ENCODE results near the gene VPS39. TPM values are rescaled to one million over a fixed set of nuclear protein-coding genes. Genes with fewer than 3 reads are reported as not detected.

Gene VPS39
- total and polyA plus RNA-seq, 2 of the 8 experiments (the other 6 are each of a cell fraction or from before 2014, with no cell fraction given): 34.4 to 36.6 TPM

DNA sequence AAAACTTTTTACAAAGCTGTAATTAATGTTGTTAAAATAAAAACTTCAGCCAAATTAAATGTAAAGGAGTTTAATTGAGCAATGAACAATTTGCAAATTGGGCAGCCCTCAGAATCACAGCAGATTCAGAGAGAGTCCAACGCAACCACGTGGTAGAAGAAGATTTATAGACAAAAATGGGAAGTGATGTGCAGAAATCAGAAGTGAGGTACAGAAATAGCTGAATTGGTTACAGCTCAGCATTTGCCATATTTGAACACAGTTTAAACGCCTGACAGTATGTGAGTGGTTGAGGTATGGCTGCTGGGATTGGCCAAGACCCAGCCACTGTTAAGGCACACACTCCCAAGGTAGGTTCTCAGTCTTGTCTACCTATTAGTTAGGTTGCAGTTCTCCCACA, 99.3 kb downstream of the VPS39 start (continued):
- TF ChIP-seq E2F6 (IDR thresholded peaks at IDR 0.05): no peak
- no peak for TF ChIP-seq SRF (IDR thresholded peaks at IDR 0.05; ENCODE audit: low read depth, low read length)
- TF ChIP-seq POU5F1 (IDR thresholded peaks at IDR 0.05; ENCODE audit: low read depth, low read length): no peak
- no peak for TF ChIP-seq SIRT6 (IDR thresholded peaks at IDR 0.05; ENCODE audit: low read length)
- TF ChIP-seq RBBP5 (IDR thresholded peaks at IDR 0.05; ENCODE audit: borderline replicate concordance, low read depth, low read length): no peak

MicroRNA genes within 50 kb of the gene (microRNA counts, 767-probe panel; counts per million panel counts)
- microRNA hsa-miR-627: 879 counts per million, percentile 95 among the panel's probes with 10 or more counts

Small RNA genes within 50 kb of the gene (microRNA-seq; reads per million reads assigned to microRNA genes)
- gene MIR627 (ENCODE audit: borderline microRNAs expressed in 2 of 2, borderline number of aligned reads in 2 of 2, borderline replicate concordance in 1 of 2): 2.5 to 5.9 reads per million in 2 experiments

Small RNA genes within 50 kb of the gene (small RNA-seq; reads per million reads assigned to genes)
- 13.9 reads per million, percentile 88 among the genes with 10 or more reads in this experiment for gene MIR627 (ENCODE audit: insufficient read depth)

Other genes with a start within 250 kb of the VPS39 start
- 24.5 and 25.6 TPM in 2 replicates for gene EHD4, start 235.7 kb downstream of the VPS39 start, total RNA-seq (2021; fragmentation: NEBNext Ultra II Directional; extraction: Animal tissue kit (Norgen Biotek cat#: 25700))
- 17.5 and 19.8 TPM in 2 replicates for gene EHD4, start 235.7 kb downstream of the VPS39 start, polyA plus RNA-seq (2011; rRNA removed)
- gene PLA2G4E, start 187.3 kb downstream of the VPS39 start, total RNA-seq (2021; fragmentation: NEBNext Ultra II Directional; extraction: Animal tissue kit (Norgen Biotek cat#: 25700)): not detected in 2 replicates
- 0.03 TPM in 2 replicates for gene PLA2G4E, start 187.3 kb downstream of the VPS39 start, polyA plus RNA-seq (2011; rRNA removed)
- 0.07 and 0.33 TPM in 2 replicates for gene PLA2G4D, start 113.7 kb downstream of the VPS39 start, total RNA-seq (2021; fragmentation: NEBNext Ultra II Directional; extraction: Animal tissue kit (Norgen Biotek cat#: 25700))
- 0.18 and 0.20 TPM in 2 replicates for gene PLA2G4D, start 113.7 kb downstream of the VPS39 start, polyA plus RNA-seq (2011; rRNA removed)
- gene PLA2G4F, start 51.7 kb downstream of the VPS39 start, total RNA-seq (2021; fragmentation: NEBNext Ultra II Directional; extraction: Animal tissue kit (Norgen Biotek cat#: 25700)): not detected in 2 replicates
- gene PLA2G4F, start 51.7 kb downstream of the VPS39 start, polyA plus RNA-seq (2011; rRNA removed): not detected in 2 replicates
- 11.8 and 14.4 TPM in 2 replicates for gene GANC, start 64.9 kb upstream of the VPS39 start, total RNA-seq (2021; fragmentation: NEBNext Ultra II Directional; extraction: Animal tissue kit (Norgen Biotek cat#: 25700))
- gene GANC, start 64.9 kb upstream of the VPS39 start, polyA plus RNA-seq (2011; rRNA removed): 6.5 and 6.8 TPM in 2 replicates
- gene TMEM87A, start 65.1 kb upstream of the VPS39 start, total RNA-seq (2021; fragmentation: NEBNext Ultra II Directional; extraction: Animal tissue kit (Norgen Biotek cat#: 25700)): 32.9 and 33.1 TPM in 2 replicates
- gene TMEM87A, start 65.1 kb upstream of the VPS39 start, polyA plus RNA-seq (2011; rRNA removed): 11.0 and 15.2 TPM in 2 replicates
- 0.75 and 0.80 TPM in 2 replicates for gene CAPN3, start 151.2 kb upstream of the VPS39 start, total RNA-seq (2021; fragmentation: NEBNext Ultra II Directional; extraction: Animal tissue kit (Norgen Biotek cat#: 25700))
- 2.0 and 2.1 TPM in 2 replicates for gene CAPN3, start 151.2 kb upstream of the VPS39 start, polyA plus RNA-seq (2011; rRNA removed)